NCI-H82 (cell line): Measurements from ENCODE around the gene TMED5.
"Not testable (repeated sequence)": the region's sequence is repeated elsewhere in the genome, so short reads cannot be mapped to it uniquely, and the experiment has no call there.

Source experiments
- DNase-seq: peaks from one replicate; lab custom pipeline; 2025; lab: John Stamatoyannopoulos, UW

The TMED5 gene

GRCh38 chr1:93171549-93172034 lies 8.6 kb downstream of the TMED5 start:
- DNase-seq, result no peak

GRCh38 chr1:93170141-93170678 lies 10.0 kb downstream of the TMED5 start:
- not testable (repeated sequence) for DNase-seq

DNA sequence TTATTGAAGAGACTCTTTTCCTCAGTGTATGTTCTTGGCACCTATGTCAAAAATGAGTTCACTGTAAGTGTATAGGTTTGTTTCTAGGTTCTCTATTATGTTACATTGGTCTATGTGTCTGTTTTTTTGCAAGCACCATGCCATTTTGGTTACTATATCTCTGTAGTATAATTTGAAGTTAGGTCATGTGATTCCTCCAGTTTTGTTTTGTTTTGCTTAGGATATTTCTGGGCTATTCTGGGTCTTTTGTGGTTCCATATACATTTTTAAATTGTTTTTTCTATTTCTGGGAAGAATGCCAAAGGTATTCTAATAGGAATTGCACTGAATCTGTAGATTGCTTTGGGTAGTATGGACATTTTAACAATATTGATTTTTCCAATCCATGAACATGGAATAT lies 13.2 kb downstream of the TMED5 start:
- no peak for DNase-seq

- DNase-seq, result not testable (repeated sequence)
Measured at GRCh38 chr1:93165895-93166294, 14.3 kb downstream of the TMED5 start.

DNA sequence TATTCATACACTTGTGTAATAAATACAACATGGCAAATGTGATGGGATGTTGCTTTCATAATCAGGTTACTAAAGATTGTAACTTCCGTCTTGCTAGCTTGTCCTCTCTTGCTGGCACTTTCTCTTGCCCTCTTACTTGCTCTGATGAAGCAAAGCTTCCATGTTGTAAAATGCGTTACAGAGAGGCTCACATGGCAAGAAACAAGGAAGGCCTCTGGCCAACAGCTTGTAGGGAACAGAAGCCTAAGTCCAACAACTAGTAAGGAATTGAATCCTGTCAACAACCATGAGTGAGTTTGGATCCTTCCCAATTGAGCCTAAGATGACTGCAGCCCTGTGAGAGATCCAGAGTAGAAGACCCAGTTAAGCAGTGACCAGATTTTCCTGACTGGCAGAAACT lies 15.4 kb downstream of the TMED5 start:
- DNase-seq, result no peak

GRCh38 chr1:93163314-93163713 lies 16.9 kb downstream of the TMED5 start:
- not testable (repeated sequence) for DNase-seq

GRCh38 chr1:93159337-93159736 lies 20.9 kb downstream of the TMED5 start:
- DNase-seq, result no peak

- DNase-seq, result no peak
Measured at GRCh38 chr1:93155335-93155734, 24.9 kb downstream of the TMED5 start.

DNA sequence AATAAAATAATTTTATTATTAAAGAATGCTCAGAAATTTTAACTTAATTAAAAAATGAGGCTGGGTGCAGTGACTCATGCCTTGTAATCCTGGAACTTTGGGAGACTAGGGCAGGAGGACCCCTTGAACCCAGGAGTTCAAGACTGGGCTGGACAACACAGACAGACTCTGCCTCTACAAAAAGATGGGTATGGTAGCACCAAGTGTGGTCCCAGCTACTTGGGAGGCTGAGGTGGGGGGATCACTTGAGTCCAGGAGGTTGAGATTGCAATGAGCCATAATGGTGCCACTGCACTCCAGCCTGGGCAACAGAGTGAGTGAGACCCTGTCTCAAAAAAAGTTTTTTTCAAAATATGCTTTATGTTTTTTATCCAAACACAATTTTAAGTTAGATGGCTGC lies 25.3 kb downstream of the TMED5 start:
- DNase-seq, result no peak

GRCh38 chr1:93152835-93153234 lies 27.4 kb downstream of the TMED5 start:
- no peak for DNase-seq

GRCh38 chr1:93151474-93151873 lies 28.7 kb downstream of the TMED5 start:
- no peak for DNase-seq

GRCh38 chr1:93150729-93151128 lies 29.5 kb downstream of the TMED5 start:
- no peak for DNase-seq

DNA sequence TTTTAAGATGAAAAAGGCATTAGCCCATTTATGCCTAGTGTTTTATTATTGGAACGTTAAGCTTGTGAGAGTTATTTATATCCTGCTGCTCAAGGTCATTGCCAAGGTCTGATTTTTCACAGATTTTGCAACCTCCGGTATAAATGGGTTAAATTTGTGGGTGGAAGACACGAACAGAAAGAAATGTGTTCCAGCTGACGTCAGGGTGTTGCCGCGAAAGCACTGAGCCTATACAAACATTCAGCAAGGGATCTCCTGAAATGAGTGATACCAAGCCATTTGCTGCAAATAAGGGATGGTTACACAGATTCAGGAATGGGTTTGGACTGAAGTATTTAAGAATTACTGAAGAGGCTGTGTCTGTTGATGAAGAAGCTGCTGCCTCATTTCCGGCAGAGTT lies 32.2 kb downstream of the TMED5 start:
- DNase-seq, result no peak

DNA sequence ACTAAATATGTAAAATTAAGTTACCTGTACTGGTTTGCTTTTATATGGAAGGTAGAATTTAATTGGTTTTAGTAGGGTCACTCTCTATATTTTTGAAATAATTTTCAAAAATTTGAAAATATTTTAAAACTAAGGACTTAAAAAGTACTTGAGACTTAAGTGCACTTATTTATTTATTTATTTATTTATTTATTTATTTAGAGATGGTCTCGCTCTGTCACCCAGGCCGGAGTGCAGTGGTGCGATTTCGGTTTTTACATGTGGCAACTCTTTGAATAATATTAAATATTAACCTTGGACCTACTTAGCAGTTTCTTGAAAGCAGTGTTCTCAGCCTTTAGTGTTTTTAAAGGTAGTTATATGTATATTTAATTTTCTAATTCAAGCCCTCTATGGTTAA lies 36.4 kb downstream of the TMED5 start:
- DNase-seq, result no peak

DNA sequence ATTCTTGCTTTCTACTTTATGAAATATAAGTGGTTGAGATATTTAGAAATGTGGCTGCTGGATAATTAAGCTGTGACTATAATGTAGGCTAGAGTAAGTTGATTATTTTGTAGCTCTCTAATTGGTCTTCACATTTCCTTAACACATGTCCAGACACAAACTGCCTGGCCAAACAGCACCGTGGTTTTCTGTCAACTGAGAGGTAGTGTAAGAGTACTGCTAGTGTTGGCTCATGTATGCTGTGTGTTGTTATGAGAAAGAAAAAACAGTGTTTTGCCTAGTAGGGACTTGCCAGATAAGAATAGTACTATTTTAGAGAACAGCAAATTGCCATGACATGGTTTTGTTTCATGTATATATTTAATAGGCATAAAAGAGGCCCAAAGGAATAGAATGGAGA lies 37.1 kb downstream of the TMED5 start:
- DNase-seq, result no peak

DNA sequence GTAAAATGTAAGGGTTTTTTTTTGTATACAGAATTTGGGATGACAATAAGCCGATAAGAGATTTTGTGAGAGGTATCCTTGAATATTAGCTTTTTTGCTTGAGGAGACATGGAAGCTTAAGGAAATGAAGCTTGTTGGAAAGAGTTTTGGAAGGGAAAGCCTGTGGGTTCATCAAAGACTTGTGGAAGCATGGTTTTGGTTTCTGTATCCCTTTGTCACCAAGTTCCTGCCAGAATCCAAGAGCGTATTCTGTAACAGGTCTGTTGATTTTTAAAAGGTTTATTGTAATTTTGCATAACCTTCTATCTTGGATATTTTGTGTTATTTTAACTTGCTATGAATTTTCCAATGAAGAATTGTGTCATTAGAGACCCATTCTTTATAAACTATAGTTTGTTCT lies 38.1 kb downstream of the TMED5 start:
- no peak for DNase-seq

DNA sequence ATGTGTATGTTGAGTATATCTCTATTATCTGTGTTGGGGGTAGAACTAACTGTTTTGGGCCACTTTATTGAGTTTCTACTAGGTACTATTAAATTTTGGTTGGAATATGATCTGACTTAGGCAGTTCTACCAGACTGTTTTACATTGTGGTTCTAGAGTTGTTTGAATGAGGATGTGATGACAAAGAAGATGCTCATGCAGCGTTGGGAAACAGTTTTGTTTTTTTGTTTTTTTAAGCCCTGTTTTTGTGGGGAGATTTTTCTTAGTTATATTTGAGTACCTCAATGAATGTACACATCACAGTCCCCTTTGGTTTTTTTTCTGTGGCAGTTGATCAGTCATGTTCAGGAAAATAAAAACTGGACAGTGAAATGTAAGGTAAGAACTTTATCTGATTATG lies 40.1 kb downstream of the TMED5 start:
- DNase-seq, result no peak

DNA sequence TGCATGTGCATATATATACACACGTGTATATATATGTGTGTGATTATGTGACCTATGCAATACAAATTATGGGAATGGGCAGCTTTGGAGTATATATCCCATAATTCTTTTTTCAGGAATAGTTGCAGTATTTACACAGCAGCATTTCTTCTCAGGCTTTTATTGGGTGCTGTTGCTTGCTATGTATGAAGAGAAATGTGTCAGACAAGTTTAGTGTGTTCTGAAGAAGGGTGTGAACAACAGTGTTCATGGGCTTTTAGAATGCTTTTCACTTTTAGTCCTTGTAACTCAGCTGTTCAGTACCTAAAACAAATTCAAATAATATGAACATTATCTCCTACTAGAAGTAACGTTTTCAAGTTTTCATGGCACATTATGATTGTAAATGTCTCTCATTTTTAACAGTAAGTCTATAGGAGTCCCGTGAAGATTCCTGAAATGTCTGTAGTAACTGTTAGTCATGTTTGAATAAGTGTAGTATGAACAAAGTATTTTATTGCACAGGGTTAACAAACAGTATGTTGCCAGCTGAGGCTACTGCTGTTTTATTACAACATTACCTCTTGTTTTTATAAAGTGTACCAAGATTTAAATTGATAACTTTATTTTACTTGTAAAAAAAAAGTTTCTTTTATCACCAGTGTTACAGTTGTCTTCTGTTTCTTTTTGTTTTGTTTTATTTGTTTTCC lies 42.5 kb downstream of the TMED5 start:
- no peak for DNase-seq

GRCh38 chr1:93136445-93136844 lies 43.8 kb downstream of the TMED5 start:
- no peak for DNase-seq

GRCh38 chr1:93132638-93133037 lies 47.6 kb downstream of the TMED5 start:
- no peak for DNase-seq

- DNase-seq, result no peak
Measured at GRCh38 chr1:93129507-93130099, 50.6 kb downstream of the TMED5 start.

- DNase-seq, result no peak
Measured at GRCh38 chr1:93124556-93125355, 55.5 kb downstream of the TMED5 start.
